Panc1 (cell line): ENCODE results near the gene USP17L17. TPM values are rescaled to one million over a fixed set of nuclear protein-coding genes. Genes with fewer than 3 reads are reported as not detected.
"Not testable (repeated sequence)": the region's sequence is repeated elsewhere in the genome, so short reads cannot be mapped to it uniquely, and the experiment has no call there.

Experiments used
- ATAC-seq: fragments of 200-7000 bp; cut with Tn5 transposase; 2 replicates; pipeline ENCODE4 v1.9.1; 2020; ENCODE audit warnings: mild to moderate bottlenecking, moderate library complexity
- BruUV-seq: library from RNA; stranded (reverse); fragments of 400-500 nt; replicated peaks from 2 replicates; lab custom pipeline; 2021; lab: Mats Ljungman, UMichigan
- CTCF ChIA-PET: fragments of 300-600 bp; sonication (Branson Sonifier 250); formaldehyde crosslinking; loops from one replicate; lab custom pipeline; 2022; ENCODE audit warnings: antibody characterized with exemption; lab: Charles Lee
- POLR2A ChIA-PET: fragments of 300-600 bp; sonication (Branson Sonifier 250); formaldehyde crosslinking; loops from one replicate; lab custom pipeline; 2022; ENCODE audit warnings: antibody characterized with exemption; lab: Charles Lee
- DNase-seq: peaks from one replicate; pipeline ENCODE4 v3.0.0-alpha.2; 2010; ENCODE audit warnings: low read depth, low spot score
- H3K27ac ChIP-seq: 2 replicates; pipeline ENCODE4 v1.5.1; 2011; ENCODE audit warnings: mild to moderate bottlenecking, low read length, inconsistent platforms
- H3K27me3 ChIP-seq: fragments of 200-500 bp; sonication (Bioruptor generic); 2 replicates; pipeline ENCODE4 v1.6.0; 2014; ENCODE audit warnings: low read length, inconsistent platforms; ENCODE audit not compliant: control insufficient read depth, insufficient read depth
- H3K36me3 ChIP-seq: fragments of 200-500 bp; sonication (Bioruptor generic); 2 replicates; pipeline ENCODE4 v1.5.1; 2014; ENCODE audit warnings: inconsistent platforms, mild to moderate bottlenecking, low read length, moderate library complexity; ENCODE audit not compliant: control insufficient read depth, insufficient read depth
- H3K4me1 ChIP-seq: 2 replicates; pipeline ENCODE4 v1.5.1; 2011; ENCODE audit warnings: inconsistent platforms, mild to moderate bottlenecking, low read length, moderate library complexity; ENCODE audit not compliant: control insufficient read depth, insufficient read depth
- H3K4me3 ChIP-seq, 2 experiments: 2 replicates each; pipeline ENCODE4 v1.5.1; 2011 to 2012; ENCODE audit warnings: low read depth in 2 of 2, low read length in 2 of 2, mild to moderate bottlenecking in 2 of 2, inconsistent platforms in 1 of 2, moderate library complexity in 1 of 2
- H3K9me3 ChIP-seq: fragments of 200-500 bp; sonication (Bioruptor generic); 2 replicates; pipeline ENCODE4 v1.5.1; 2014; ENCODE audit warnings: low read depth, mild to moderate bottlenecking, inconsistent platforms, low read length, moderate library complexity; ENCODE audit not compliant: control insufficient read depth, insufficient read depth
- in situ Hi-C: cut with HindIII; loops from 2 replicates; pipeline ENCODE4 v1.10.0; 2016; ENCODE audit warnings: low sequenced_read_pairs, low pct_unique_long_range_greater_than_20kb
- intact Hi-C: fragments of 100-400 bp; cut with micrococcal nuclease; formaldehyde crosslinking; loops from one replicate; pipeline ENCODE4 v1.10.0; 2022; ENCODE audit not compliant: unreplicated experiment
- total RNA-seq: library from RNA; stranded (reverse); gene quantifications from one replicate; pipeline ENCODE4 v1.2.1, GENCODE V29; 2021; ENCODE audit not compliant: unreplicated experiment

USP17L17 gene
- total RNA-seq, 1 experiment from 2014 or later, result not detected

- POLR2A ChIA-PET, ATAC-seq: not testable (repeated sequence)
Measured at GRCh38 chr4:9234085-9234484, 9.6 kb upstream of the USP17L17 start, which contains the start of gene USP17L15. Gene USP17L15, plus strand, starts transcription at chr4:9234385. Its CDS starts 0 bp downstream, at chr4:9234385.

DNA sequence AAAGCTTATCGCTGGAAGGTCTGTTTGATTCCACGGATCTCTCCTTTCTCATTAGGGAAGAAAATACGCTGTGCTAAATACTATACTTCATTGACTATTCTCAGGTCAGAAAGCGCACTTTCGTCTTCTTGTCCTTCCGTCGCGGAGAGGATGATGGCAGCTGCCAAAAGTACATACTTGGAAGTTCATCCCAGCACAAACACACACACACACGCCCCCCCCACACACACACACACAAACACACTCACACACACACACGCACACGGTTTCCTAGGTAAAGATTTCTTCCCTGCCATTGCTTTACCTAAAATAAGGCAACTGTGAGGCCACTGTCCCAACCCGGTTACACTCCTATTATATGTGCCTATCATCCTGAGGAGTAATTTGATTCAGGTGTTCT is 5.2 kb upstream of the USP17L17 start:
- in situ Hi-C loops, H3K36me3 ChIP-seq, ATAC-seq, DNase-seq, H3K9me3 ChIP-seq, CTCF ChIA-PET, H3K4me1 ChIP-seq, H3K4me3 ChIP-seq, H3K27me3 ChIP-seq, H3K27ac ChIP-seq, POLR2A ChIA-PET, BruUV-seq, intact Hi-C loops: not testable (repeated sequence)

More at GRCh38 chr4:9234085-9234484, 9.6 kb upstream of the USP17L17 start, which contains the start of gene USP17L15:
- H3K9me3 ChIP-seq, CTCF ChIA-PET, H3K27ac ChIP-seq, H3K4me1 ChIP-seq, DNase-seq, H3K36me3 ChIP-seq, H3K27me3 ChIP-seq, in situ Hi-C loops, intact Hi-C loops, BruUV-seq, H3K4me3 ChIP-seq: not testable (repeated sequence)

GRCh38 chr4:9247953-9248680 is 4.4 kb downstream of the USP17L17 start, which contains the start of gene USP17L18:
Gene USP17L18, plus strand, starts transcription at chr4:9248630. Its CDS starts 0 bp downstream, at chr4:9248630.
- in situ Hi-C loops, DNase-seq, H3K27ac ChIP-seq, H3K4me1 ChIP-seq, H3K4me3 ChIP-seq, H3K9me3 ChIP-seq, POLR2A ChIA-PET, H3K36me3 ChIP-seq, CTCF ChIA-PET, ATAC-seq, BruUV-seq, intact Hi-C loops, H3K27me3 ChIP-seq: not testable (repeated sequence)

DNA sequence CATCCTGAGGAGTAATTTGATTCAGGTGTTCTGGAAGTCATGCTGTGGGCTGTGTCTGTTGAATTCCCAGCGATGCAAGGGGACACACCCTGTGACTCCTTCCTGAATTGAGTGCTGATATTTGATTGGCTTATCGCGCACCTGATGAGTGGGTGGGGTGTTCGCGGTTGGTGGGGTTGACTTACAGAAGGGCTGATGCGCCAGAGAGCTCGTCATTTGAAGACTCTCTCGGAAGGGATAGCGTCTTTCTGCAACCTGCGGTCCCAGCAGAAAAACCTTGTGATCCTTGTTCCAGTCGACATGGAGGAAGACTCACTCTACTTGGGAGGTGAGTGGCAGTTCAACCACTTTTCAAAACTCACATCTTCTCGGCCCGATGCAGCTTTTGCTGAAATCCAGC is 9.4 kb downstream of the USP17L17 start, which contains the start of gene USP17L19:
TSS of gene USP17L19 (plus strand) at position 301 of the 400 bp plus-strand sequence. CDS start at position 301, 0 bp downstream.
- intact Hi-C loops, H3K36me3 ChIP-seq, H3K4me1 ChIP-seq, H3K4me3 ChIP-seq, CTCF ChIA-PET, H3K27me3 ChIP-seq, in situ Hi-C loops, BruUV-seq, H3K27ac ChIP-seq, DNase-seq, ATAC-seq, H3K9me3 ChIP-seq, POLR2A ChIA-PET: not testable (repeated sequence)

DNA sequence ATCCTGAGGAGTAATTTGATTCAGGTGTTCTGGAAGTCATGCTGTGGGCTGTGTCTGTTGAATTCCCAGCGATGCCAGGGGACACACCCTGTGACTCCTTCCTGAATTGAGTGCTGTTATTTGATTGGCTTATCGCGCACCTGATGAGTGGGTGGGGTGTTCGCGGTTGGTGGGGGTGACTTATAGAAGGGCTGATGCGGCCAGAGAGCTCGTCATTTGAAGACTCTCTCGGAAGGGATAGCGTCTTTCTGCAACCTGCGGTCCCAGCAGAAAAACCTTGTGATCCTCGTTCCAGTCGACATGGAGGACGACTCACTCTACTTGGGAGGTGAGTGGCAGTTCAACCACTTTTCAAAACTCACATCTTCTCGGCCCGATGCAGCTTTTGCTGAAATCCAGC is 14.1 kb downstream of the USP17L17 start, which contains the start of gene USP17L20:
TSS of gene USP17L20 (plus strand) at position 301 of the 400 bp plus-strand sequence. CDS start at position 301, 0 bp downstream.
- in situ Hi-C loops, H3K4me3 ChIP-seq, intact Hi-C loops, CTCF ChIA-PET, ATAC-seq, H3K4me1 ChIP-seq, H3K36me3 ChIP-seq, DNase-seq, POLR2A ChIA-PET, H3K27me3 ChIP-seq, H3K27ac ChIP-seq, H3K9me3 ChIP-seq, BruUV-seq: not testable (repeated sequence)

DNA sequence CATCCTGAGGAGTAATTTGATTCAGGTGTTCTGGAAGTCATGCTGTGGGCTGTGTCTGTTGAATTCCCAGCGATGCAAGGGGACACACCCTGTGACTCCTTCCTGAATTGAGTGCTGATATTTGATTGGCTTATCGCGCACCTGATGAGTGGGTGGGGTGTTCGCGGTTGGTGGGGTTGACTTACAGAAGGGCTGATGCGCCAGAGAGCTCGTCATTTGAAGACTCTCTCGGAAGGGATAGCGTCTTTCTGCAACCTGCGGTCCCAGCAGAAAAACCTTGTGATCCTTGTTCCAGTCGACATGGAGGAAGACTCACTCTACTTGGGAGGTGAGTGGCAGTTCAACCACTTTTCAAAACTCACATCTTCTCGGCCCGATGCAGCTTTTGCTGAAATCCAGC is 18.9 kb downstream of the USP17L17 start, which contains the start of gene USP17L21:
TSS of gene USP17L21 (plus strand) at position 301 of the 400 bp plus-strand sequence. CDS start at position 301, 0 bp downstream.
- H3K4me1 ChIP-seq, ATAC-seq, POLR2A ChIA-PET, in situ Hi-C loops, CTCF ChIA-PET, DNase-seq, H3K27me3 ChIP-seq, H3K9me3 ChIP-seq, H3K36me3 ChIP-seq, BruUV-seq, intact Hi-C loops, H3K27ac ChIP-seq, H3K4me3 ChIP-seq: not testable (repeated sequence)

GRCh38 chr4:9267319-9267718 is 23.6 kb downstream of the USP17L17 start, which contains the start of gene USP17L22:
Gene USP17L22, plus strand, starts transcription at chr4:9267619. Its CDS starts 0 bp downstream, at chr4:9267619.
- BruUV-seq, intact Hi-C loops, H3K27me3 ChIP-seq, H3K9me3 ChIP-seq, in situ Hi-C loops, DNase-seq, ATAC-seq, H3K4me3 ChIP-seq, H3K36me3 ChIP-seq, CTCF ChIA-PET, POLR2A ChIA-PET, H3K27ac ChIP-seq, H3K4me1 ChIP-seq: not testable (repeated sequence)
